Measurements from ENCODE around the gene EFHD2.
"Not testable (repeated sequence)": the region's sequence is repeated elsewhere in the genome, so short reads cannot be mapped to it uniquely, and the experiment has no call there.

The EFHD2 gene

GRCh38 chr1:15433471-15433870, 23.8 kb downstream of the EFHD2 start:
- FAIRE-seq, result no peak

- FAIRE-seq, result not testable (repeated sequence)
Measured at GRCh38 chr1:15434739-15435138, 25.1 kb downstream of the EFHD2 start.

- FAIRE-seq, result no peak
Measured at GRCh38 chr1:15435239-15436077, 25.8 kb downstream of the EFHD2 start.

- FAIRE-seq, result no peak
Measured at GRCh38 chr1:15436881-15437442, 27.3 kb downstream of the EFHD2 start.

- no peak for FAIRE-seq
Measured at GRCh38 chr1:15439325-15439724, 29.6 kb downstream of the EFHD2 start.

- no peak for FAIRE-seq
Measured at GRCh38 chr1:15440357-15440756, 30.7 kb downstream of the EFHD2 start.

- FAIRE-seq, result no peak
Measured at GRCh38 chr1:15441247-15441646, 31.6 kb downstream of the EFHD2 start.

- no peak for FAIRE-seq
Measured at GRCh38 chr1:15442119-15442518, 32.4 kb downstream of the EFHD2 start.

- no peak for FAIRE-seq
Measured at GRCh38 chr1:15442759-15443158, 33.1 kb downstream of the EFHD2 start.

GRCh38 chr1:15443281-15443680, 33.6 kb downstream of the EFHD2 start:
- FAIRE-seq, result no peak

- FAIRE-seq, result no peak
Measured at GRCh38 chr1:15444468-15445389, 35.0 kb downstream of the EFHD2 start.

GRCh38 chr1:15445390-15446122, 35.9 kb downstream of the EFHD2 start:
- no peak for FAIRE-seq

GRCh38 chr1:15446212-15446611, 36.5 kb downstream of the EFHD2 start:
- FAIRE-seq, result no peak

- FAIRE-seq, result no peak
Measured at GRCh38 chr1:15448877-15449462, 39.3 kb downstream of the EFHD2 start.

GRCh38 chr1:15449567-15449966, 39.9 kb downstream of the EFHD2 start:
- FAIRE-seq, result no peak

- FAIRE-seq, result no peak
Measured at GRCh38 chr1:15451014-15451722, 41.5 kb downstream of the EFHD2 start.

- FAIRE-seq, result no peak
Measured at GRCh38 chr1:15452216-15452615, 42.5 kb downstream of the EFHD2 start.

- no peak for FAIRE-seq
Measured at GRCh38 chr1:15452866-15453571, 43.3 kb downstream of the EFHD2 start.

GRCh38 chr1:15453734-15454133, 44.0 kb downstream of the EFHD2 start:
- no peak for FAIRE-seq

- FAIRE-seq, result no peak
Measured at GRCh38 chr1:15454256-15454655, 44.6 kb downstream of the EFHD2 start.

GRCh38 chr1:15455522-15455921, 45.8 kb downstream of the EFHD2 start:
- no peak for FAIRE-seq
